Stimulated activated effector memory CD8-positive, alpha-beta T cell treated with anti-CD3 and anti-CD28 coated beads, Interleukin-12 subunit alpha, Interleukin-12 subunit beta, amount 100 ng/mL, for 72 hours (primary cell): ENCODE results near the gene TSKS.

Experiments used
- ATAC-seq: fragments of 150-1000 bp; cut with Tn5 transposase; 2 replicates; pipeline ENCODE4 v1.10.0; 2021
- DNase-seq, 2 donors: peaks; one replicate each; pipeline ENCODE4 v3.0.0; 2021 to 2022; ENCODE audit warnings: low spot score in 2 of 2
- H3K27ac Mint-ChIP-seq: one replicate; pipeline ENCODE4 v1.8.0; 2022; ENCODE audit warnings: mild to moderate bottlenecking, mixed read lengths
- H3K36me3 Mint-ChIP-seq: one replicate; pipeline ENCODE4 v1.8.0; 2022; ENCODE audit warnings: mild to moderate bottlenecking, mixed read lengths
- H3K4me1 Mint-ChIP-seq: one replicate; pipeline ENCODE4 v1.8.0; 2022; ENCODE audit warnings: mixed read lengths
- H3K4me3 Mint-ChIP-seq: one replicate; pipeline ENCODE4 v1.8.0; 2022; ENCODE audit warnings: mild to moderate bottlenecking, mixed read lengths
- H3K9me3 Mint-ChIP-seq: one replicate; pipeline ENCODE4 v1.8.0; 2022; ENCODE audit warnings: mixed read lengths

TSKS gene

GRCh38 chr19:49692147-49692506 is 71.0 kb downstream of the TSKS start:
- Mint-ChIP-seq H3K27ac (no peak overlapping the region), H3K4me3 (no peak overlapping the region), H3K36me3 (peaks cover 46% of the 10 kb centered on the region), H3K9me3 (no peaks in the 10 kb centered on the region), H3K4me1 (peaks cover 30% of the 10 kb centered on the region)
- DNase-seq (no peak), ATAC-seq (no peak)

- H3K36me3 Mint-ChIP-seq: peaks cover 50% of the 10 kb centered on the region
- no peak for DNase-seq
- H3K4me1 Mint-ChIP-seq: peaks cover 30% of the 10 kb centered on the region
- peak overlapping the region; percentile 70 for H3K27ac Mint-ChIP-seq
- ATAC-seq: peak; percentile 39
- peak overlapping the region; percentile 71 for H3K4me3 Mint-ChIP-seq
- no peaks in the 10 kb centered on the region for H3K9me3 Mint-ChIP-seq
These were observed 71.6 kb downstream of the TSKS start for GRCh38 chr19:49691243-49692146.

- Mint-ChIP-seq H3K4me1 (peaks cover 32% of the 10 kb centered on the region), H3K4me3 (peak within 1 kb of the TSS; percentile 71), H3K36me3 (peaks cover 57% of the 10 kb centered on the region), H3K9me3 (no peaks in the 10 kb centered on the region), H3K27ac (peak within 1 kb of the TSS; percentile 70)
- peak; percentile 61 for ATAC-seq
- no peak for DNase-seq
These were observed 72.4 kb downstream of the TSKS start, which contains the start of gene CPT1C for GRCh38 chr19:49690656-49691242. TSS of gene CPT1C (plus strand) at chr19:49691116. CDS start at chr19:49692253, 1,137 bp downstream.

- DNase-seq: no peak
- H3K9me3 Mint-ChIP-seq: no peaks in the 10 kb centered on the region
- H3K4me3 Mint-ChIP-seq: peak overlapping the region; percentile 71
- ATAC-seq: no peak
- peaks cover 63% of the 10 kb centered on the region for H3K36me3 Mint-ChIP-seq
- peak overlapping the region; percentile 70 for H3K27ac Mint-ChIP-seq
- peaks cover 36% of the 10 kb centered on the region for H3K4me1 Mint-ChIP-seq
These were observed 72.9 kb downstream of the TSKS start for GRCh38 chr19:49690079-49690655.
